ENCODE data around the gene EXOC4.

DNA sequence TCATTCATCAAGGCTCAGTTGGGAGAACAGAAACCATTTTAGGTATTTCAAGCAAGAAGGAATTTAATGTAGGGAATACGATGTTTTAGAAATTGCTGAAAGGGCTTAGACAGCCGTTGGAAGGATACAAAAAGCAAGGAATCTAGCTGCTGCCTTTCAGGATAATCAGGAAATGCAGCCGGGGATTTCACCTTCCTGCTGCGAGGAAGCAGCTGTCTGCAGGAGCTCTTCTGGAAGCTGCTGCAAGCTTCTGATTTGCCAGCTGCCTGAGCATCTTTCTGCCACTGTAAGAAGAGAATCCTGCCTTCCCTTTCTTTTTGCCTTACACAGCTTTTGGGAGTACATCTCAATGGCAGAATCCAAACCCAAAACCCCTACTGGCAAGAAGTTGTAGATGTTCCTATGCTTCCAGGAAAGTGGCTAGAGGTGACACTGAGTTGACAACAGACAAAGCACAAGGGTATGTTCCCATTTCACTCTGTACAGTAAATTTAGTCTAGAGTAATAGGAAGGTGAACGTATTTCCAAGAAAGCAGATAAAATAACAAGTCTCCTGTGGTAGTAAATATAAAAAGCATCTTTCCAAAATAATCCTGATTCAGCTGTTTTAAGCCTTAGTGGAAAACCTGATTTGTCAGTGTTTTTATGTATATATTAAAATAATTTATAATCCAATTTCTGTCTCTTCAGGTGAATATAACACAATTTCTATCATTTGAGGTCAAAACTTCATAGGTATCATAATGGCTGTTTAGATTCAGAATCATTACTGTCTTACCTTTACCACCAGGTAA lies 725.8 kb downstream of the EXOC4 start:
- TF ChIP-seq, protein P1, sequence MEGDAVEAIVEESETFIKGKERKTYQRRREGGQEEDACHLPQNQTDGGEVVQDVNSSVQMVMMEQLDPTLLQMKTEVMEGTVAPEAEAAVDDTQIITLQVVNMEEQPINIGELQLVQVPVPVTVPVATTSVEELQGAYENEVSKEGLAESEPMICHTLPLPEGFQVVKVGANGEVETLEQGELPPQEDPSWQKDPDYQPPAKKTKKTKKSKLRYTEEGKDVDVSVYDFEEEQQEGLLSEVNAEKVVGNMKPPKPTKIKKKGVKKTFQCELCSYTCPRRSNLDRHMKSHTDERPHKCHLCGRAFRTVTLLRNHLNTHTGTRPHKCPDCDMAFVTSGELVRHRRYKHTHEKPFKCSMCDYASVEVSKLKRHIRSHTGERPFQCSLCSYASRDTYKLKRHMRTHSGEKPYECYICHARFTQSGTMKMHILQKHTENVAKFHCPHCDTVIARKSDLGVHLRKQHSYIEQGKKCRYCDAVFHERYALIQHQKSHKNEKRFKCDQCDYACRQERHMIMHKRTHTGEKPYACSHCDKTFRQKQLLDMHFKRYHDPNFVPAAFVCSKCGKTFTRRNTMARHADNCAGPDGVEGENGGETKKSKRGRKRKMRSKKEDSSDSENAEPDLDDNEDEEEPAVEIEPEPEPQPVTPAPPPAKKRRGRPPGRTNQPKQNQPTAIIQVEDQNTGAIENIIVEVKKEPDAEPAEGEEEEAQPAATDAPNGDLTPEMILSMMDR (IDR thresholded peaks at IDR 0.05): no peak
- no peak for TF ChIP-seq EP300 (IDR thresholded peaks at IDR 0.05; ENCODE audit: low read depth)
- no peak for TF ChIP-seq POLR2AphosphoS5 (IDR thresholded peaks at IDR 0.05)

Data from transverse colon (tissue), 4 donors.